Globus pallidus (tissue), 1 donor: Measurements from ENCODE around the gene LBHD2.

Experiments
- DNase-seq: peaks from one replicate; pipeline ENCODE4 v3.0.0-alpha.2; 2015; ENCODE audit warnings: low spot score

Gene LBHD2

GRCh38 chr14:103091041-103091882, 7.3 kb downstream of the LBHD2 start:
- DNase-seq, result no peak

GRCh38 chr14:103091883-103092222, 7.8 kb downstream of the LBHD2 start:
- DNase-seq, result no peak

- no peak for DNase-seq
These were observed 9.9 kb downstream of the LBHD2 start for GRCh38 chr14:103093856-103094405.

- no peak for DNase-seq
These were observed 10.6 kb downstream of the LBHD2 start, which contains the start of gene EXOC3L4 for GRCh38 chr14:103094406-103095209. EXOC3L4 (plus strand) TSS chr14:103094725; CDS start chr14:103100220, 5,495 bp downstream.

- DNase-seq, result no peak
These were observed 11.3 kb downstream of the LBHD2 start for GRCh38 chr14:103095210-103095778.

GRCh38 chr14:103096387-103096786, 12.4 kb downstream of the LBHD2 start:
- DNase-seq, result no peak

- no peak for DNase-seq
These were observed 13.4 kb downstream of the LBHD2 start for GRCh38 chr14:103097244-103097993.

GRCh38 chr14:103097994-103098957, 14.3 kb downstream of the LBHD2 start:
- no peak for DNase-seq

- DNase-seq, result no peak
These were observed 15.2 kb downstream of the LBHD2 start for GRCh38 chr14:103099081-103099732.

- no peak for DNase-seq
These were observed 15.8 kb downstream of the LBHD2 start for GRCh38 chr14:103099733-103100280.

GRCh38 chr14:103100281-103101121, 16.5 kb downstream of the LBHD2 start:
- DNase-seq, result no peak

GRCh38 chr14:103101257-103101962, 17.4 kb downstream of the LBHD2 start:
- DNase-seq, result no peak

- DNase-seq, result no peak
These were observed 18.1 kb downstream of the LBHD2 start for GRCh38 chr14:103101963-103102688.

- DNase-seq, result no peak
These were observed 18.8 kb downstream of the LBHD2 start for GRCh38 chr14:103102689-103103260.

- DNase-seq, result no peak
These were observed 19.7 kb downstream of the LBHD2 start for GRCh38 chr14:103103461-103104388.

- no peak for DNase-seq
These were observed 20.3 kb downstream of the LBHD2 start for GRCh38 chr14:103104389-103104653.
